GM12892 (cell line): ENCODE results near the gene FRMPD4.

ENCODE experiments used
- POLR2A ChIP-seq: IDR thresholded peaks from 2 replicates; pipeline ENCODE4 v1.6.1; 2011; ENCODE audit warnings: low read depth, low read length, control low read depth
- POLR2AphosphoS5 ChIP-seq: IDR thresholded peaks from 2 replicates; pipeline ENCODE4 v1.6.1; 2011; ENCODE audit warnings: low read depth, low read length, control low read depth

DNA sequence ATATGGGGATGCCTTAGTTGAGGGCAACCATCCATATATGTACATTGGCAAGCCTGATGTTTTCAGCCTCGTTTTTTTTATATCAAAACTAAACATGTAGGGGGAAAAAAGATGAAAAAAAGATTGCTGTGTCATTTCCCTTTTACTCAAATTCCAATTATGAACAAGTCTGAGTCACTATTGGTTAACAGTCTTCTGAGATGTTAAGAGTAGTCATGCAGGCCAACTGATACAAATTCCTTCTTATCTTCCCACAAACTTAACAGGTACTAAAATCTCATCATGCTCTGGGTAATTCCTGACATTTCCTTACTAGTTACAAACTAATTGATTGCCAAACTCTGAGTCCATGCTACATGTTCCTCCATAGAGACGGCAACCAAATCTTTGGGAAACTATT is 222.1 kb downstream of the FRMPD4 start:
- TF ChIP-seq POLR2AphosphoS5 (no peak), POLR2A (no peak)
